K562 (cell line): Measurements from ENCODE around the gene ZNF615. TPM values are rescaled to one million over a fixed set of nuclear protein-coding genes. Genes with fewer than 3 reads are reported as not detected.

Experiments
- CBFA2T2 ChIP-seq: fragments of 450-650 bp; conservative IDR thresholded peaks from 2 replicates; pipeline ENCODE4 v1.6.1; 2017; ENCODE audit warnings: mild to moderate bottlenecking
- EP300 ChIP-seq: IDR thresholded peaks from 2 replicates; pipeline ENCODE4 v1.6.1; 2012; ENCODE audit warnings: low read length, improper control_type of control experiment
- KLF16 ChIP-seq: IDR thresholded peaks from 2 replicates; pipeline ENCODE4 v1.6.1; 2016; ENCODE audit warnings: antibody characterized with exemption
- MECOM ChIP-seq: fragments of 250-450 bp; sonication (Bioruptor Pico); IDR thresholded peaks from 2 replicates; pipeline ENCODE4 v1.8.0; 2022; ENCODE audit warnings: inconsistent platforms
- MEIS2 ChIP-seq: fragments of 450-650 bp; IDR thresholded peaks from 2 replicates; pipeline ENCODE4 v1.6.1; 2014; ENCODE audit warnings: mild to moderate bottlenecking; ENCODE audit not compliant: partially characterized antibody
- MGA ChIP-seq: fragments of 450-650 bp; IDR thresholded peaks from 2 replicates; pipeline ENCODE4 v1.6.1; 2016; ENCODE audit warnings: mild to moderate bottlenecking, moderate library complexity
- RAD21 ChIP-seq, 2 experiments: fragments of 250-450 bp in 1 of 2; fragments of 450-650 bp in 1 of 2; sonication (Bioruptor Pico) in 1 of 2; formaldehyde crosslinking in 1 of 2; IDR thresholded peaks in 1 of 2; conservative IDR thresholded peaks in 1 of 2; 2 replicates each; pipeline versions ENCODE4 v1.4.0 to v1.8.0; 2020 to 2022; ENCODE audit warnings: mild to moderate bottlenecking in 2 of 2, moderate library complexity in 1 of 2
- SOX6 ChIP-seq: fragments of 450-650 bp; IDR thresholded peaks from 2 replicates; pipeline ENCODE4 v1.6.1; 2014; ENCODE audit warnings: mild to moderate bottlenecking
- VEZF1 ChIP-seq: fragments of 200-800 bp; sonication (Bioruptor generic); IDR thresholded peaks from 2 replicates; pipeline ENCODE4 v1.6.1; 2017; ENCODE audit warnings: missing genetic modification characterization, missing compliant biosample characterization
- ZFX ChIP-seq: sonication (generic); formaldehyde crosslinking; IDR thresholded peaks from 2 replicates; pipeline ENCODE4 v1.8.0; 2022; ENCODE audit warnings: mild to moderate bottlenecking, missing genetic modification reagents, moderate library complexity
- ZNF175 ChIP-seq: fragments of 200-800 bp; sonication (Bioruptor generic); IDR thresholded peaks from 2 replicates; pipeline ENCODE4 v1.6.1; 2016; ENCODE audit warnings: low read depth, mild to moderate bottlenecking, missing genetic modification characterization, missing compliant biosample characterization
- polyA plus RNA-seq, 8 experiments: library from polyadenylated mRNA; depleted of rRNA in 4 of 8; stranded (reverse) in 5 of 8; unstranded in 3 of 8; fragments of >200 nt; fragmentation: Nextera tagmentation in 2 of 8; fragmentation: Illumina TruSeq in 1 of 8; extraction: Ambion mirVana in 2 of 8; extraction: Trizol in 1 of 8; gene quantifications; 2 replicates each; pipeline versions ENCODE4 v1.2.1 to v1.2.3, GENCODE V29; 2011 to 2014; ENCODE audit warnings: inconsistent platforms in 1 of 8, missing spikeins in 1 of 8
- total RNA-seq, 7 experiments: library from RNA; depleted of rRNA in 6 of 7; stranded (reverse); fragments of >200 nt in 6 of 7; fragmentation: Illumina TruSeq in 2 of 7; extraction: Trizol in 2 of 7; gene quantifications; 2 replicates each; pipeline versions ENCODE4 v1.2.1 to v1.2.3, GENCODE V29; 2011 to 2021; ENCODE audit warnings: low replicate concordance in 1 of 7

Gene ZNF615
- total and polyA plus RNA-seq, 9 of the 15 experiments (the other 6 are each of a cell fraction or from before 2014, with no cell fraction given) = 1.2 to 4.4 (median 2.7) TPM

GRCh38 chr19:51960621-51961233 is 47.3 kb downstream of the ZNF615 start (continued):
- TF ChIP-seq VEZF1 (CRISPR knock-in tag) = peak; percentile 39
- TF ChIP-seq EP300 = peak; percentile 53
- peak; percentile 72 for TF ChIP-seq CBFA2T2
- peak in 1 of 2 experiments; percentile 21; a peak in 1 of 4 replicates for TF ChIP-seq RAD21 (CRISPR knock-in tag; conservative IDR thresholded peaks at IDR 0.05 in 1 of 2, IDR thresholded peaks at IDR 0.05 in 1 of 2)
- peak; percentile 74 for TF ChIP-seq MEIS2
- peak; percentile 35; the same call in 1 of the 2 replicates for TF ChIP-seq MGA
- 0 out of 2 replicates have a peak, but pooled peaks have one; percentile 32 for TF ChIP-seq MECOM (CRISPR knock-in tag)
- peak; percentile 64 for TF ChIP-seq ZFX (CRISPR knock-in tag)
- TF ChIP-seq SOX6 = peak; percentile 45; the same call in 1 of the 2 replicates
- peak; percentile 38; the same call in 1 of the 2 replicates for TF ChIP-seq KLF16
- TF ChIP-seq ZNF175 (CRISPR knock-in tag) = peak; percentile 73
